Activated T-helper 1 cell treated with anti-CD3 and anti-CD28 coated beads, Interleukin-12 subunit alpha, Interleukin-12 subunit beta, Interleukin-2, Interleukin-4 antibody, amounts not matched to agents 30 ng/mL and 10 ng/mL and 1 ng/mL, durations not matched to agents 14 hours and 24 hours and 36 hours (primary cell): ENCODE results near the gene SLC24A3. TPM values are rescaled to one million over a fixed set of nuclear protein-coding genes. Genes with fewer than 3 reads are reported as not detected.

Source experiments
- DNase-seq: peaks from one replicate; pipeline ENCODE4 v3.0.0; 2021; ENCODE audit warnings: low spot score
- H3K27ac Mint-ChIP-seq: one replicate; pipeline ENCODE4 v1.8.0; 2021; ENCODE audit warnings: mild to moderate bottlenecking, mixed read lengths
- H3K27me3 Mint-ChIP-seq: one replicate; pipeline ENCODE4 v1.8.0; 2022; ENCODE audit warnings: mild to moderate bottlenecking, moderate library complexity, mixed read lengths; ENCODE audit not compliant: insufficient read depth
- H3K36me3 Mint-ChIP-seq: one replicate; pipeline ENCODE4 v1.8.0; 2021; ENCODE audit warnings: low read depth, mixed read lengths
- H3K4me1 Mint-ChIP-seq: one replicate; pipeline ENCODE4 v1.8.0; 2021; ENCODE audit warnings: low read depth, mixed read lengths
- H3K4me3 Mint-ChIP-seq: one replicate; pipeline ENCODE4 v1.8.0; 2021; ENCODE audit warnings: mild to moderate bottlenecking, moderate library complexity, mixed read lengths
- H3K9me3 Mint-ChIP-seq: one replicate; pipeline ENCODE4 v1.8.0; 2021; ENCODE audit warnings: mixed read lengths
- intact Hi-C: fragments of 100-400 bp; cut with micrococcal nuclease; formaldehyde crosslinking; loops from one replicate; pipeline ENCODE4 v1.15.1; 2024
- total RNA-seq: library from RNA; stranded (reverse); gene quantifications from 2 replicates; pipeline ENCODE4 v1.2.3, GENCODE V29; 2022

SLC24A3 gene
- total RNA-seq, 1 donor from 2014 or later, result not detected

- Mint-ChIP-seq H3K9me3 (no peaks in the 10 kb centered on the region), H3K4me3 (no peak overlapping the region), H3K36me3 (no peaks in the 10 kb centered on the region), H3K27ac (no peak overlapping the region), H3K27me3 (no peaks in the 10 kb centered on the region), H3K4me1 (no peaks in the 10 kb centered on the region)
- intact Hi-C loops, result no loop called here
- DNase-seq, result no peak
Observed at GRCh38 chr20:19600042-19600441, 387.6 kb downstream of the SLC24A3 start.

GRCh38 chr20:19601126-19601810, 388.8 kb downstream of the SLC24A3 start:
- Mint-ChIP-seq H3K4me1 (no peaks in the 10 kb centered on the region), H3K9me3 (no peaks in the 10 kb centered on the region), H3K4me3 (no peak overlapping the region), H3K27ac (no peak overlapping the region), H3K27me3 (no peaks in the 10 kb centered on the region), H3K36me3 (no peaks in the 10 kb centered on the region)
- no peak for DNase-seq
- intact Hi-C loops, result no loop called here

GRCh38 chr20:19602675-19603375, 390.4 kb downstream of the SLC24A3 start:
- H3K4me1 Mint-ChIP-seq, result no peaks in the 10 kb centered on the region
- H3K27me3 Mint-ChIP-seq, result peaks cover 2% of the 10 kb centered on the region
- H3K4me3 Mint-ChIP-seq, result no peak overlapping the region
- DNase-seq, result no peak
- no peaks in the 10 kb centered on the region for H3K9me3 Mint-ChIP-seq
- H3K36me3 Mint-ChIP-seq, result no peaks in the 10 kb centered on the region
- intact Hi-C loops, result no loop called here
- no peak overlapping the region for H3K27ac Mint-ChIP-seq

GRCh38 chr20:19603376-19603750, 390.9 kb downstream of the SLC24A3 start:
- Mint-ChIP-seq H3K27ac (no peak overlapping the region), H3K9me3 (no peaks in the 10 kb centered on the region), H3K36me3 (no peaks in the 10 kb centered on the region), H3K4me1 (no peaks in the 10 kb centered on the region), H3K4me3 (no peak overlapping the region), H3K27me3 (peaks cover 2% of the 10 kb centered on the region)
- intact Hi-C loops, result no loop called here
- no peak for DNase-seq

- H3K4me1 Mint-ChIP-seq, result no peaks in the 10 kb centered on the region
- H3K27ac Mint-ChIP-seq, result no peak overlapping the region
- no peaks in the 10 kb centered on the region for H3K9me3 Mint-ChIP-seq
- H3K4me3 Mint-ChIP-seq, result no peak overlapping the region
- intact Hi-C loops, result no loop called here
- H3K36me3 Mint-ChIP-seq, result no peaks in the 10 kb centered on the region
- H3K27me3 Mint-ChIP-seq, result peaks cover 2% of the 10 kb centered on the region
- no peak for DNase-seq
Observed at GRCh38 chr20:19605786-19606485, 393.5 kb downstream of the SLC24A3 start.

GRCh38 chr20:19609642-19610223, 397.3 kb downstream of the SLC24A3 start:
- Mint-ChIP-seq H3K9me3 (no peaks in the 10 kb centered on the region), H3K4me1 (no peaks in the 10 kb centered on the region), H3K4me3 (no peak overlapping the region), H3K36me3 (no peaks in the 10 kb centered on the region), H3K27ac (no peak overlapping the region), H3K27me3 (peaks cover 2% of the 10 kb centered on the region)
- DNase-seq, result no peak
- intact Hi-C loops, result no loop called here

GRCh38 chr20:19615629-19616028, 403.2 kb downstream of the SLC24A3 start:
- intact Hi-C loops, result no loop called here
- H3K9me3 Mint-ChIP-seq, result no peaks in the 10 kb centered on the region
- no peaks in the 10 kb centered on the region for H3K27me3 Mint-ChIP-seq
- no peak overlapping the region for H3K4me3 Mint-ChIP-seq
- no peaks in the 10 kb centered on the region for H3K4me1 Mint-ChIP-seq
- no peak overlapping the region for H3K27ac Mint-ChIP-seq
- no peaks in the 10 kb centered on the region for H3K36me3 Mint-ChIP-seq
- DNase-seq, result no peak

- H3K9me3 Mint-ChIP-seq, result no peaks in the 10 kb centered on the region
- no peak overlapping the region for H3K4me3 Mint-ChIP-seq
- H3K27ac Mint-ChIP-seq, result no peak overlapping the region
- H3K4me1 Mint-ChIP-seq, result no peaks in the 10 kb centered on the region
- no peaks in the 10 kb centered on the region for H3K36me3 Mint-ChIP-seq
- H3K27me3 Mint-ChIP-seq, result no peaks in the 10 kb centered on the region
- intact Hi-C loops, result no loop called here
- no peak for DNase-seq
Observed at GRCh38 chr20:19616081-19616480, 403.6 kb downstream of the SLC24A3 start.

- H3K27me3 Mint-ChIP-seq, result no peaks in the 10 kb centered on the region
- no peak for DNase-seq
- no peaks in the 10 kb centered on the region for H3K9me3 Mint-ChIP-seq
Observed at GRCh38 chr20:19616620-19617019, 404.2 kb downstream of the SLC24A3 start.

GRCh38 chr20:19617256-19617655, 404.8 kb downstream of the SLC24A3 start:
- no peaks in the 10 kb centered on the region for H3K4me1 Mint-ChIP-seq
- intact Hi-C loops, result no loop called here
- H3K9me3 Mint-ChIP-seq, result no peaks in the 10 kb centered on the region
- H3K27ac Mint-ChIP-seq, result no peak overlapping the region
- H3K4me3 Mint-ChIP-seq, result no peak overlapping the region
- no peaks in the 10 kb centered on the region for H3K36me3 Mint-ChIP-seq
- DNase-seq, result no peak
- no peaks in the 10 kb centered on the region for H3K27me3 Mint-ChIP-seq

More at GRCh38 chr20:19616620-19617019, 404.2 kb downstream of the SLC24A3 start:
- H3K36me3 Mint-ChIP-seq, result no peaks in the 10 kb centered on the region
- H3K27ac Mint-ChIP-seq, result no peak overlapping the region
- H3K4me1 Mint-ChIP-seq, result no peaks in the 10 kb centered on the region
- no peak overlapping the region for H3K4me3 Mint-ChIP-seq
- intact Hi-C loops, result no loop called here

GRCh38 chr20:19618711-19619110, 406.3 kb downstream of the SLC24A3 start:
- Mint-ChIP-seq H3K4me3 (no peak overlapping the region), H3K27ac (no peak overlapping the region), H3K9me3 (peaks cover 1% of the 10 kb centered on the region), H3K4me1 (no peaks in the 10 kb centered on the region), H3K36me3 (no peaks in the 10 kb centered on the region), H3K27me3 (no peaks in the 10 kb centered on the region)
- DNase-seq, result no peak
- intact Hi-C loops, result no loop called here

- H3K27me3 Mint-ChIP-seq, result no peaks in the 10 kb centered on the region
- DNase-seq, result no peak
- no peak overlapping the region for H3K27ac Mint-ChIP-seq
- H3K4me1 Mint-ChIP-seq, result no peaks in the 10 kb centered on the region
- intact Hi-C loops, result no loop called here
- no peak overlapping the region for H3K4me3 Mint-ChIP-seq
- H3K36me3 Mint-ChIP-seq, result no peaks in the 10 kb centered on the region
- H3K9me3 Mint-ChIP-seq, result peaks cover 10% of the 10 kb centered on the region
Observed at GRCh38 chr20:19619904-19620430, 407.5 kb downstream of the SLC24A3 start.

- DNase-seq, result no peak
- intact Hi-C loops, result no loop called here
- no peaks in the 10 kb centered on the region for H3K4me1 Mint-ChIP-seq
- no peaks in the 10 kb centered on the region for H3K27me3 Mint-ChIP-seq
- no peak overlapping the region for H3K27ac Mint-ChIP-seq
- no peak overlapping the region for H3K4me3 Mint-ChIP-seq
- peaks cover 10% of the 10 kb centered on the region for H3K9me3 Mint-ChIP-seq
- no peaks in the 10 kb centered on the region for H3K36me3 Mint-ChIP-seq
Observed at GRCh38 chr20:19620446-19620845, 408.0 kb downstream of the SLC24A3 start.
